CD8-positive, alpha-beta memory T cell (primary cell): ENCODE data around the gene COG7. TPM values are rescaled to one million over a fixed set of nuclear protein-coding genes. Genes with fewer than 3 reads are reported as not detected.

Experiments
- CTCF ChIA-PET: fragments of 350-600 bp; sonication (Branson Sonifier 250); formaldehyde crosslinking; loops from one replicate; lab custom pipeline; 2021; ENCODE audit warnings: antibody characterized with exemption; lab: Charles Lee
- POLR2A ChIA-PET: fragments of 350-600 bp; sonication (Branson Sonifier 250); formaldehyde crosslinking; loops from one replicate; lab custom pipeline; 2021; ENCODE audit warnings: antibody characterized with exemption; lab: Charles Lee
- DNase-seq, 5 donors: peaks; one replicate each; pipeline versions ENCODE4 v3.0.0 to v3.0.0-alpha.2; 2020 to 2022; ENCODE audit warnings: mixed read lengths in 1 of 5
- H3K27ac ChIP-seq: one replicate; pipeline ENCODE4 v1.7.0; 2013; ENCODE audit warnings: low read depth, mild to moderate bottlenecking, low read length, moderate library complexity
- H3K27me3 ChIP-seq: 2 replicates; pipeline ENCODE4 v1.7.0; 2013; ENCODE audit warnings: low read length, mild to moderate bottlenecking; ENCODE audit not compliant: insufficient read depth, poor library complexity, severe bottlenecking
- H3K36me3 ChIP-seq: 2 replicates; pipeline ENCODE4 v1.7.0; 2013; ENCODE audit warnings: mild to moderate bottlenecking, low read length, moderate library complexity; ENCODE audit not compliant: insufficient read depth
- H3K4me1 ChIP-seq: 2 replicates; pipeline ENCODE4 v1.7.0; 2013; ENCODE audit warnings: mild to moderate bottlenecking, low read length, moderate library complexity; ENCODE audit not compliant: insufficient read depth
- H3K4me3 ChIP-seq: 2 replicates; pipeline ENCODE4 v1.7.0; 2013; ENCODE audit warnings: mild to moderate bottlenecking, low read length
- H3K9me3 ChIP-seq: 2 replicates; pipeline ENCODE4 v1.7.0; 2013; ENCODE audit warnings: mild to moderate bottlenecking, low read length
- H3K27ac Mint-ChIP-seq, 8 donors: one replicate each; pipeline ENCODE4 v1.8.0; 2020 to 2021; ENCODE audit warnings: mixed read lengths in 8 of 8, mild to moderate bottlenecking in 6 of 8, inconsistent platforms in 3 of 8, moderate library complexity in 3 of 8
- H3K27me3 Mint-ChIP-seq, 2 donors: one replicate each; pipeline ENCODE4 v1.8.0; 2020 to 2021; ENCODE audit warnings: mixed read lengths in 2 of 2, mild to moderate bottlenecking in 1 of 2, moderate library complexity in 1 of 2
- H3K36me3 Mint-ChIP-seq, 3 donors: one replicate each; pipeline ENCODE4 v1.8.0; 2020 to 2021; ENCODE audit warnings: mixed read lengths in 3 of 3, inconsistent platforms in 1 of 3, mild to moderate bottlenecking in 1 of 3
- H3K4me1 Mint-ChIP-seq, 3 donors: one replicate each; pipeline ENCODE4 v1.8.0; 2020 to 2021; ENCODE audit warnings: mixed read lengths in 3 of 3, inconsistent platforms in 1 of 3, mild to moderate bottlenecking in 1 of 3
- H3K4me3 Mint-ChIP-seq, 7 donors: one replicate each; pipeline ENCODE4 v1.8.0; 2020 to 2021; ENCODE audit warnings: mixed read lengths in 7 of 7, mild to moderate bottlenecking in 6 of 7, moderate library complexity in 4 of 7, inconsistent platforms in 2 of 7
- H3K9me3 Mint-ChIP-seq, 5 donors: one replicate each; pipeline ENCODE4 v1.8.0; 2020 to 2022; ENCODE audit warnings: mixed read lengths in 5 of 5, mild to moderate bottlenecking in 3 of 5, moderate library complexity in 2 of 5, inconsistent platforms in 1 of 5
- polyA plus RNA-seq: library from polyadenylated mRNA; unstranded; fragments of 300-500 nt; fragmentation: Illumina TruSeq; gene quantifications from one replicate; pipeline ENCODE4 v1.2.3, GENCODE V29; 2021
- total RNA-seq, 2 experiments: library from RNA; stranded (reverse); gene quantifications; one replicate each; pipeline ENCODE4 v1.2.3, GENCODE V29; 2021

Gene COG7
- 10 to 100 TPM; 15.8 to 17.9 TPM for total RNA-seq
- polyA plus RNA-seq, result 13.9 TPM

DNA sequence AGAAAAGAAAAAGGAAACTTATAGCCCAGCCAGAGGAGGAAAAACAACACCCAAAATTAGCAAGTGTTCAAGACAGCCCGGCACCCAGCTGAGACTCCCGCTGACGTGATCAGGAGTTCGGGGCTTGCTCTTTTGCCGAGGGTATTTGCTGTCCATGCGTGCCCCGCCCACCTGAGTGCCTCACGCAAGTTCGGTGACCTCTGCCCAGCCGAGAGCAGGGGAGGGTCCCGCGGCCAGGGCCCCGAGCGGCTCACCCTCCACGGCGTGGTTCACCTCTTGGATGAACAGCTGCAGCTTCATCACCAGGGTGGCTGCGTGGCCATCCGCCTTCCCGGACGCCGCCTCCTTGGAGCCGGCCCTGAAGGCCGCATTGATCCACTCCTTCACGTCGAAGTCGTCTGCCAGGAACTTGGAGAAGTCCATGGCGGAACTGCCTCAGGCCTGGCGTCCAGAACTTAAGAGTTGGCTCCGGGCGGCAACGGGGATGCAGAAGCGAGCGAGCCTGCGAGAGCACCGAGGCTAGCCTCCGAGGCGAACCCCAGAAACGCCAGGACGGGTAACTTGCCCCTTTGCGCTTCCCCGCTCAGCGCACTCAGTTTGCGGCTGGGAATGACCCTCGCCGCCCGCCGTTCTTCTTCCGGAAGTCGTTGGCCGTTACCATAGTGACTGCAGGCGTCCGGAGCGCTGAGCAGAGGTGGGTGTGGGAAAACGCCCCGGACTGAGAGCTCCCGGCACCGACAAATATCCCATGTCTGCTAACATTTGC is at the start of gene COG7:
COG7 (minus strand) TSS at position 618 of the 766 bp plus-strand sequence; CDS start at position 423, 195 bp downstream.
- peaks cover 0 to 6% of the 10 kb centered on the region in 2 donors for H3K27me3 Mint-ChIP-seq
- H3K4me3 Mint-ChIP-seq, result peak within 1 kb of the TSS; percentile 94 to 99 (median 96)
- ChIA-PET CTCF (interaction anchor here (1.0 to 2.6 kb wide), 3 partner anchors 17 to 53 kb away, joined by 3 to 15 read pairs (median 3); no protein-coding TSS in a partner anchor), POLR2A (interaction anchor here (0.6 to 1.0 kb wide), 3 partner anchors 12 to 143 kb away, joined by 3 read pairs; partner anchors contain the start of gene NDUFAB1)
- DNase-seq, result peak; percentile 71 to 89 (median 82)
- H3K27ac Mint-ChIP-seq, result peak within 1 kb of the TSS; percentile 85 to 96 (median 92)
- Histone ChIP-seq H3K36me3 (no peaks in the 10 kb centered on the region), H3K4me1 (peaks cover 21% of the 10 kb centered on the region), H3K27me3 (no peaks in the 10 kb centered on the region), H3K9me3 (no peaks in the 10 kb centered on the region), H3K4me3 (peak within 1 kb of the TSS; percentile 98), H3K27ac (peak within 1 kb of the TSS; percentile 86)
- peaks cover 0 to 3% (median 0%) of the 10 kb centered on the region in 5 donors for H3K9me3 Mint-ChIP-seq
- peaks cover 0 to 10% (median 0%) of the 10 kb centered on the region in 3 donors for H3K36me3 Mint-ChIP-seq
- H3K4me1 Mint-ChIP-seq, result peaks cover 38 to 48% (median 40%) of the 10 kb centered on the region in 3 donors

- no peak overlapping the region for H3K27ac ChIP-seq
- H3K27me3 ChIP-seq, result no peaks in the 10 kb centered on the region
- no peak overlapping the region for H3K4me3 Mint-ChIP-seq
- no peaks in the 10 kb centered on the region for H3K27me3 Mint-ChIP-seq
- ChIA-PET POLR2A (no interaction called here), CTCF (no interaction called here)
- DNase-seq, result no peak
- H3K36me3 Mint-ChIP-seq, result peaks cover 0 to 49% (median 0%) of the 10 kb centered on the region in 3 donors
- no peaks in the 10 kb centered on the region for H3K9me3 ChIP-seq
- H3K4me1 Mint-ChIP-seq, result peaks cover 67 to 93% (median 74%) of the 10 kb centered on the region in 3 donors
- H3K4me3 ChIP-seq, result no peak overlapping the region
- peaks cover 39% of the 10 kb centered on the region for H3K4me1 ChIP-seq
- H3K36me3 ChIP-seq, result no peaks in the 10 kb centered on the region
- peak overlapping the region in 6 of 8 donors; percentile 29 to 71 (median 56) for H3K27ac Mint-ChIP-seq
- no peaks in the 10 kb centered on the region for H3K9me3 Mint-ChIP-seq
Observed at GRCh38 chr16:23502466-23502865, 49.5 kb upstream of the COG7 start.

- Histone ChIP-seq H3K27ac (no peak overlapping the region), H3K4me3 (no peak overlapping the region), H3K27me3 (no peaks in the 10 kb centered on the region), H3K9me3 (no peaks in the 10 kb centered on the region), H3K36me3 (no peaks in the 10 kb centered on the region), H3K4me1 (peaks cover 35% of the 10 kb centered on the region)
- no peak for DNase-seq
- Mint-ChIP-seq H3K27me3 (no peaks in the 10 kb centered on the region), H3K4me1 (peaks cover 67 to 93% (median 71%) of the 10 kb centered on the region in 3 donors), H3K9me3 (no peaks in the 10 kb centered on the region), H3K27ac (peak overlapping the region in 1 of 8 donors; percentile 36), H3K4me3 (no peak overlapping the region), H3K36me3 (peaks cover 0 to 52% (median 3%) of the 10 kb centered on the region in 3 donors)
- CTCF ChIA-PET, result interaction anchor here (2.3 kb wide), 1 partner anchor 66 kb away, joined by 11 read pairs; no protein-coding TSS in a partner anchor
- POLR2A ChIA-PET, result interaction anchor here (0.6 kb wide), 1 partner anchor 10 kb away, joined by 3 read pairs; no protein-coding TSS in a partner anchor
Observed at GRCh38 chr16:23501291-23501690, 48.3 kb upstream of the COG7 start.

GRCh38 chr16:23500862-23501225 is 47.9 kb upstream of the COG7 start:
- no peak overlapping the region for H3K27ac ChIP-seq
- H3K27me3 ChIP-seq, result no peaks in the 10 kb centered on the region
- H3K36me3 Mint-ChIP-seq, result peaks cover 0 to 50% (median 3%) of the 10 kb centered on the region in 3 donors
- ChIA-PET CTCF (interaction anchor here (2.3 kb wide), 1 partner anchor 66 kb away, joined by 11 read pairs; no protein-coding TSS in a partner anchor), POLR2A (interaction anchor here (0.6 kb wide), 1 partner anchor 10 kb away, joined by 3 read pairs; no protein-coding TSS in a partner anchor)
- H3K27ac Mint-ChIP-seq, result peak overlapping the region in 3 of 8 donors; percentile 36 to 64 (median 36)
- H3K27me3 Mint-ChIP-seq, result no peaks in the 10 kb centered on the region
- no peaks in the 10 kb centered on the region for H3K36me3 ChIP-seq
- H3K4me3 ChIP-seq, result no peak overlapping the region
- H3K9me3 ChIP-seq, result no peaks in the 10 kb centered on the region
- peaks cover 63 to 90% (median 68%) of the 10 kb centered on the region in 3 donors for H3K4me1 Mint-ChIP-seq
- no peaks in the 10 kb centered on the region for H3K9me3 Mint-ChIP-seq
- H3K4me1 ChIP-seq, result peaks cover 30% of the 10 kb centered on the region
- no peak for DNase-seq
- no peak overlapping the region for H3K4me3 Mint-ChIP-seq

DNA sequence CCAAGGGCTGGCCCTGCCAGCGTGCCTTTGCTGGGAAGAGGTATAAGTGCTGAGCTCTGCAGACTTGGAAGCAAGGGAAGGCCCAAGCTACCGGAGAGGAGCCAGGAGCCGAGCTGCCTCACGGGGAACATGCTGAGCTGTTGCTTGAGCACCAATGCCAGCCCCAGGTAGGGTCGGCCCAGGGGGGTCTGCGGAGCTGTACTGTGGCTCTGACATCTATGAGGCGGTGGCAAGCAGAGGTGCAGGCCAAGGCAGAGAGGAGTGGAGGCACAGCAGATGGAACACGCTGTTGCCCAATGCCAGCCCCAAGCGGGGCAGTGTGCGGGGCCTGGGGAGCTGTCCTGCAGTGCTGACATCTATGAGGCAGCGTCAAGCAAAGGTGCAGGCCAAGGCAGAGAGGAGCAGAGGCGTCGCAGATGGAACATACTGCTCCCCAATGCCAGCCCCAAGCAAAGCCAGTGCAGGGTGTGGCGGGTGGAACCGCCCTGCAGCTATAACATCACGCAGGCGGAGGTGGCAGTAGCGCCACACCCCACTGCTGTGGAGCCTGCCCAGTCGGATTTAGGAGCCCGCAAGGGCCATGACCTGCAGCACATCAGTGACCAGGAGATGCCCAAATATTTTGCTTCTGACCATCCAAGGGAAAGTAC is 47.3 kb upstream of the COG7 start:
- Histone ChIP-seq H3K4me1 (peaks cover 25% of the 10 kb centered on the region), H3K9me3 (no peaks in the 10 kb centered on the region), H3K27me3 (no peaks in the 10 kb centered on the region), H3K36me3 (peaks cover 5% of the 10 kb centered on the region), H3K27ac (no peak overlapping the region), H3K4me3 (no peak overlapping the region)
- ChIA-PET POLR2A (interaction anchor here (0.6 kb wide), 1 partner anchor 9 kb away, joined by 3 read pairs; no protein-coding TSS in a partner anchor), CTCF (interaction anchor here (1.1 to 2.3 kb wide), 2 partner anchors 10 to 65 kb away, joined by 3 to 11 read pairs; no protein-coding TSS in a partner anchor)
- peaks cover 0 to 55% (median 6%) of the 10 kb centered on the region in 3 donors for H3K36me3 Mint-ChIP-seq
- no peak overlapping the region for H3K4me3 Mint-ChIP-seq
- H3K27ac Mint-ChIP-seq, result peak overlapping the region in 2 of 8 donors; percentile 36 to 64
- H3K9me3 Mint-ChIP-seq, result no peaks in the 10 kb centered on the region
- DNase-seq, result no peak
- H3K27me3 Mint-ChIP-seq, result no peaks in the 10 kb centered on the region
- H3K4me1 Mint-ChIP-seq, result peaks cover 57 to 89% (median 63%) of the 10 kb centered on the region in 3 donors

GRCh38 chr16:23499801-23500200 is 46.8 kb upstream of the COG7 start:
- Histone ChIP-seq H3K36me3 (peaks cover 10% of the 10 kb centered on the region), H3K9me3 (no peaks in the 10 kb centered on the region), H3K4me1 (peaks cover 20% of the 10 kb centered on the region), H3K27ac (no peak overlapping the region), H3K27me3 (no peaks in the 10 kb centered on the region), H3K4me3 (no peak overlapping the region)
- Mint-ChIP-seq H3K27me3 (no peaks in the 10 kb centered on the region), H3K36me3 (peaks cover 0 to 61% (median 9%) of the 10 kb centered on the region in 3 donors), H3K4me3 (no peak overlapping the region), H3K27ac (peak overlapping the region in 1 of 8 donors; percentile 36), H3K4me1 (peaks cover 52 to 84% (median 58%) of the 10 kb centered on the region in 3 donors), H3K9me3 (no peaks in the 10 kb centered on the region)
- no peak for DNase-seq
- ChIA-PET CTCF (interaction anchor here (0.7 to 2.3 kb wide), 3 partner anchors 9 to 65 kb away, joined by 3 to 11 read pairs (median 3); no protein-coding TSS in a partner anchor), POLR2A (no interaction called here)

DNA sequence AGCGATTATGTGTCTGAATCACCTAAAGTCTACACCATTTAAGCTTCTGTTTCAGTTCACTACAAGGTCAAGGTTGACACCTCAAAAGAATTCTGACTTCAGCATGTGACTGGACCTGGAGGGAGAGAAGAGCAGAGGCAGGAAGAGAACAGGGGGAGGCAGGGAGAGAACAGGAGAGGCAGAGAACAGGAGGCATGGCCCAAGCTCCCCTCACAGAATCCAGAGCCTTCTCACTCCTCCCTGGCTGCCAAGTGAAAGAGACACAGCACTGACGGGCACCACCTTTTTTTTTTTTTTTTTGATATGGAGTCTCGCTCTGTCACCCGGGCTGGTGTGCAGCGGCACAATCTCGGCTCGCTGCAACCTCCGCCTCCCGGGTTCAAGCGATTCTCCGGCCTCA is 45.9 kb upstream of the COG7 start:
- Histone ChIP-seq H3K4me1 (peaks cover 11% of the 10 kb centered on the region), H3K27me3 (no peaks in the 10 kb centered on the region), H3K4me3 (no peak overlapping the region), H3K36me3 (peaks cover 15% of the 10 kb centered on the region), H3K9me3 (no peaks in the 10 kb centered on the region), H3K27ac (no peak overlapping the region)
- Mint-ChIP-seq H3K27me3 (no peaks in the 10 kb centered on the region), H3K27ac (peak overlapping the region in 4 of 8 donors; percentile 6 to 51 (median 27)), H3K9me3 (no peaks in the 10 kb centered on the region), H3K36me3 (peaks cover 3 to 69% (median 11%) of the 10 kb centered on the region in 3 donors), H3K4me1 (peaks cover 44 to 75% (median 48%) of the 10 kb centered on the region in 3 donors), H3K4me3 (no peak overlapping the region)
- no peak for DNase-seq
- ChIA-PET POLR2A (interaction anchor here (0.7 kb wide), 1 partner anchor 95 kb away, joined by 6 read pairs; no protein-coding TSS in a partner anchor), CTCF (no interaction called here)
